ENCODE measurements around the gene PRKN.

PRKN gene

DNA sequence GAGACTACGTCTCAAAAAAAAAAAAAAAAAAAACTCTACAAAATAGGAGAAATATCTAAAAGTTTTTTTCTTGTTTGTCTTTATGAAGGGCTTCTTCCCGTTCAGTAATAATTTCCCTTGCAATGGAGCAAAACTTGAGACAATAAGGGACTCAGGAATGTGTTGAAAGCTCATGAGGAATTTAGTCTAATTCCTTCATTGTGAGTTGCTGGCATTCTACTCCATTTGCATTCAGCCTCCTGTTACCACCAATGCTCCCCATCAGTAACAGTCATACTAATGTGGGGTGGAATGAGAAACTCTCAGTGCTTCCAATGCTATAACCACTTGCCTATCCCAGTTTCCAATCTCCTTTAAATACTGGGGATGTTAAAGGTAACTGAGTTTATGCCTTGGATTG lies 877.0 kb downstream of the PRKN start:
- H3K4me3 ChIP-seq = no peak overlapping the region
- H3K36me3 ChIP-seq = no peaks in the 10 kb centered on the region
- intact Hi-C loops (cut with DNase I; ENCODE audit: low total_unique reads) = no loop called here
- peaks cover 0 to 3% (median 0%) of the 10 kb centered on the region in 4 donors for H3K4me1 ChIP-seq
- no peaks in the 10 kb centered on the region for H3K9me3 ChIP-seq
- no peak overlapping the region for H3K27ac ChIP-seq
- H3K27me3 ChIP-seq = no peaks in the 10 kb centered on the region
- DNase-seq = no peak
- TF ChIP-seq, protein P1, sequence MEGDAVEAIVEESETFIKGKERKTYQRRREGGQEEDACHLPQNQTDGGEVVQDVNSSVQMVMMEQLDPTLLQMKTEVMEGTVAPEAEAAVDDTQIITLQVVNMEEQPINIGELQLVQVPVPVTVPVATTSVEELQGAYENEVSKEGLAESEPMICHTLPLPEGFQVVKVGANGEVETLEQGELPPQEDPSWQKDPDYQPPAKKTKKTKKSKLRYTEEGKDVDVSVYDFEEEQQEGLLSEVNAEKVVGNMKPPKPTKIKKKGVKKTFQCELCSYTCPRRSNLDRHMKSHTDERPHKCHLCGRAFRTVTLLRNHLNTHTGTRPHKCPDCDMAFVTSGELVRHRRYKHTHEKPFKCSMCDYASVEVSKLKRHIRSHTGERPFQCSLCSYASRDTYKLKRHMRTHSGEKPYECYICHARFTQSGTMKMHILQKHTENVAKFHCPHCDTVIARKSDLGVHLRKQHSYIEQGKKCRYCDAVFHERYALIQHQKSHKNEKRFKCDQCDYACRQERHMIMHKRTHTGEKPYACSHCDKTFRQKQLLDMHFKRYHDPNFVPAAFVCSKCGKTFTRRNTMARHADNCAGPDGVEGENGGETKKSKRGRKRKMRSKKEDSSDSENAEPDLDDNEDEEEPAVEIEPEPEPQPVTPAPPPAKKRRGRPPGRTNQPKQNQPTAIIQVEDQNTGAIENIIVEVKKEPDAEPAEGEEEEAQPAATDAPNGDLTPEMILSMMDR (IDR thresholded peaks at IDR 0.05) = no peak

GRCh38 chr6:161847628-161848027 lies 879.9 kb downstream of the PRKN start:
- Histone ChIP-seq H3K27me3 (no peaks in the 10 kb centered on the region), H3K27ac (no peak overlapping the region), H3K36me3 (no peaks in the 10 kb centered on the region), H3K4me1 (peaks cover 0 to 3% (median 0%) of the 10 kb centered on the region in 4 donors), H3K4me3 (no peak overlapping the region), H3K9me3 (no peaks in the 10 kb centered on the region)
- TF ChIP-seq, protein P1 (IDR thresholded peaks at IDR 0.05) = no peak
- intact Hi-C loops (cut with DNase I; ENCODE audit: low total_unique reads) = no loop called here
- DNase-seq = no peak

DNA sequence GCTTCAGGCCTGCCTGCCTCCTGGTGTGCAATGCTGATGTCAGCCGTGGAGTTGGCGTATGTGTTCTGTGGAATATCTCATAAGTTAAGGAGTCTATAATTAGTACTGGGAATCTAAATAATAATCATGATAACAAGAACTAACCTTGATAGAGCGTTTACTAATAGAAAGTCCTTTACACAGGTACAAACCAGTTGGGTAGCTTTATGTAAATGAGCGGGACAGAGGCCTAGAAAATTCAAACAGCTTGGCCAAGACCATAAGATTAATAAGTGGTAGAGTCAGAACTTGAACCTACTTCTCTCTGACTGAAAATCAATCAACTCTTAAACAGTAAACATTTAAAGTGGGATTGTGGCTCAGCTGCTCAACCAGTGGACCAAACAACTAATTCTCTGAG lies 882.8 kb downstream of the PRKN start:
- TF ChIP-seq, protein P1 (IDR thresholded peaks at IDR 0.05) = no peak
- intact Hi-C loops (cut with DNase I; ENCODE audit: low total_unique reads) = no loop called here
- DNase-seq = no peak
- H3K4me1 ChIP-seq = peaks cover 0 to 3% (median 0%) of the 10 kb centered on the region in 4 donors
- H3K27ac ChIP-seq = no peak overlapping the region
- no peaks in the 10 kb centered on the region for H3K27me3 ChIP-seq
- H3K9me3 ChIP-seq = no peaks in the 10 kb centered on the region
- H3K4me3 ChIP-seq = no peak overlapping the region
- no peaks in the 10 kb centered on the region for H3K36me3 ChIP-seq

- TF ChIP-seq, protein P1 (IDR thresholded peaks at IDR 0.05) = no peak
- H3K36me3 ChIP-seq = no peaks in the 10 kb centered on the region
- no peaks in the 10 kb centered on the region for H3K27me3 ChIP-seq
- no peaks in the 10 kb centered on the region for H3K9me3 ChIP-seq
- no peak overlapping the region for H3K27ac ChIP-seq
- no peaks in the 10 kb centered on the region for H3K4me1 ChIP-seq
- intact Hi-C loops (cut with DNase I; ENCODE audit: low total_unique reads) = no loop called here
- DNase-seq = no peak
- no peak overlapping the region for H3K4me3 ChIP-seq
Measured at GRCh38 chr6:161843066-161843465, 884.5 kb downstream of the PRKN start.

DNA sequence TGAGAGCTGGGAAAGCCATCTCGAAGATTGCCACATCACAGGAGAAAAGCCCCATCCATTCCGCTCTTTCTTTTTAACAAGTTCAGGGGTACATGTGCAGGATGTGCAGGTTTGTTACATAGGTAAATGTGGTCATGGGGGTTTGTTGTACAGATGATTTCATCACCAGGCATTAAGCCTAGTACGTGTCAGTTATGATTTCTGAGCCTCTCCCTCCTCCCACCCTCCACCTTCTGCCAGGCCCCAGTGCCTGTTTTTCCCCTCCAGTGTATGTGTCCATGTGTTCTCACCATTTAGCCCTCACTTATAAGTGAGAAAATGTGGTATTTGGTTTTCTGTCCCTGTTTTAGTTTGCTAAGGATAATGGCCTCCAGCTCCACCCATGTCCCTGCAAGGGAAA lies 887.2 kb downstream of the PRKN start:
- intact Hi-C loops (cut with DNase I; ENCODE audit: low total_unique reads) = no loop called here
- no peaks in the 10 kb centered on the region for H3K36me3 ChIP-seq
- no peak overlapping the region for H3K27ac ChIP-seq
- no peaks in the 10 kb centered on the region for H3K4me1 ChIP-seq
- no peak for DNase-seq
- no peak overlapping the region for H3K4me3 ChIP-seq
- no peaks in the 10 kb centered on the region for H3K9me3 ChIP-seq
- H3K27me3 ChIP-seq = no peaks in the 10 kb centered on the region
- TF ChIP-seq, protein P1 (IDR thresholded peaks at IDR 0.05) = no peak

All from tibial artery (tissue), 4 donors.